Femur (tissue), 1 donor: ENCODE measurements around the gene DMRTA2.
A peak's percentile ranks its signal among the peaks of the same experiment; 100 is the strongest.
"Not testable (repeated sequence)": the region's sequence is repeated elsewhere in the genome, so short reads cannot be mapped to it uniquely, and the experiment has no call there.

ENCODE experiments used
- DNase-seq: peaks from one replicate; pipeline ENCODE4 v3.0.0-alpha.2; 2017

DMRTA2 gene

GRCh38 chr1:50423670-50424000 is 392 bp upstream of the DMRTA2 start:
- DNase-seq: no peak

- DNase-seq: no peak
These were observed 633 bp downstream of the DMRTA2 start for GRCh38 chr1:50422675-50422945.

- DNase-seq: no peak
These were observed 1.2 kb downstream of the DMRTA2 start for GRCh38 chr1:50421768-50422674.

- no peak for DNase-seq
These were observed 1.9 kb downstream of the DMRTA2 start for GRCh38 chr1:50421366-50421748.

GRCh38 chr1:50420689-50421365 is 2.4 kb downstream of the DMRTA2 start:
- DNase-seq: no peak

- DNase-seq: no peak
These were observed 3.2 kb downstream of the DMRTA2 start for GRCh38 chr1:50419907-50420677.

- DNase-seq: no peak
These were observed 3.9 kb downstream of the DMRTA2 start for GRCh38 chr1:50419192-50419906.

- DNase-seq: peak; percentile 26
These were observed 4.6 kb downstream of the DMRTA2 start for GRCh38 chr1:50418600-50419109.

GRCh38 chr1:50417946-50418599 is 5.2 kb downstream of the DMRTA2 start:
- no peak for DNase-seq

GRCh38 chr1:50417507-50417906 is 5.7 kb downstream of the DMRTA2 start:
- no peak for DNase-seq

- no peak for DNase-seq
These were observed 6.4 kb downstream of the DMRTA2 start for GRCh38 chr1:50416553-50417453.

GRCh38 chr1:50416150-50416527 is 7.1 kb downstream of the DMRTA2 start:
- DNase-seq: no peak

- DNase-seq: no peak
These were observed 7.8 kb downstream of the DMRTA2 start for GRCh38 chr1:50415235-50416149.

GRCh38 chr1:50414853-50415234 is 8.4 kb downstream of the DMRTA2 start:
- DNase-seq: no peak

GRCh38 chr1:50412813-50413476 is 10.3 kb downstream of the DMRTA2 start:
- DNase-seq: no peak

- DNase-seq: no peak
These were observed 17.4 kb downstream of the DMRTA2 start for GRCh38 chr1:50405814-50406213.

GRCh38 chr1:50393522-50394120 is 29.6 kb downstream of the DMRTA2 start:
- DNase-seq: no peak

GRCh38 chr1:50381551-50381950 is 41.7 kb downstream of the DMRTA2 start:
- DNase-seq: not testable (repeated sequence)

- no peak for DNase-seq
These were observed 44.5 kb downstream of the DMRTA2 start for GRCh38 chr1:50378770-50379169.
